NCI-H187 treated with DMSO at 0.1 percent for 48 hours (cell line): ENCODE data around the gene GNG8.

Experiments used
- DNase-seq: peaks from one replicate; lab custom pipeline; 2025; lab: John Stamatoyannopoulos, UW

The GNG8 gene

GRCh38 chr19:46602392-46603194 lies 33.4 kb downstream of the GNG8 start:
- DNase-seq: no peak

DNA sequence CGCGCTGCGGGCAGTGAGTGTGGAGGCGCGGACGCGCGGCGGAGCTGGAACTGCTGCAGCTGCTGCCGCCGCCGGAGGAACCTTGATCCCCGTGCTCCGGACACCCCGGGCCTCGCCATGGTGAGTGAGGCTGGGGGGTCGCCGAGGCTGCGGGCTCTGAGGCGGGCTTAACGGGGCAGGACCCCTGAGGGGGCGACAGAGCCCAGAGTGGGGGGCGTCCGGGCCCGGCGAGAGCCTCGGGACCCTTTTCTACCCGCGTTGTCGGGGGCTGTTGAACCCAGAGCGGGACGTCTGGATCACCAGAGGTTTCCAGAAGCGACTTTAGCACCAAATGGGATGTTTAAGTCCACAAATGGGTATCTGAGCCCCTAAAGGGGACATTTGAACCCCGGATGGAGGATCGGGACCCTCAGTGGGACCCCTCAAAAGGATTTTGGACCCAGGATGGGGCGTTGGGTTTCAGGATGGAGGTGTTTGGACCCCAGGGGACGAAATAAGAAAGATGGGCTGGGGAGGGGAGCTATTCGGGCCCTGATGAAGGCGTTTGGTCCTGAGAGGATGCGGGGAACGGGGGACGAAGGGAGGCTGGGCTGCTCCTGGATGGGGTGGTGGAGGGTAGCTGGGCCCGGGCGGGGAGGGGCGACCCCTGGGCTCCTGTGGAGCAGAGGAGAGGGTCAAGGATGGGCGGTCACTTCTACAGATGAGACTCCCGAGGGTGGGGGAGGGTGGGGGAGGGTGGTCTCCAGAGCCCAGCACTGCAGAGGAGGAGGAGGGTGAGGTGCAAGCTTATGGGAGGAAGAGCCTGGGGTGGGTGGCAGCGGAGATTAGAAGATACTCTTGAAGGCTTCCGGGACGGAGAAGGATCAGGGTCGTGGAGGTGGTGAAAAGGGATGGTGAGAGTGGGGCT lies 34.4 kb downstream of the GNG8 start, which contains the start of gene CALM3:
Gene CALM3, plus strand, starts transcription at position 13 of the 907 bp plus-strand sequence. Its CDS starts 105 bp downstream, at position 118.
- DNase-seq: no peak

- peak; percentile 96 for DNase-seq
Observed at GRCh38 chr19:46600384-46601317, 35.4 kb downstream of the GNG8 start.

- DNase-seq: no peak
Observed at GRCh38 chr19:46599716-46600373, 36.2 kb downstream of the GNG8 start.

DNA sequence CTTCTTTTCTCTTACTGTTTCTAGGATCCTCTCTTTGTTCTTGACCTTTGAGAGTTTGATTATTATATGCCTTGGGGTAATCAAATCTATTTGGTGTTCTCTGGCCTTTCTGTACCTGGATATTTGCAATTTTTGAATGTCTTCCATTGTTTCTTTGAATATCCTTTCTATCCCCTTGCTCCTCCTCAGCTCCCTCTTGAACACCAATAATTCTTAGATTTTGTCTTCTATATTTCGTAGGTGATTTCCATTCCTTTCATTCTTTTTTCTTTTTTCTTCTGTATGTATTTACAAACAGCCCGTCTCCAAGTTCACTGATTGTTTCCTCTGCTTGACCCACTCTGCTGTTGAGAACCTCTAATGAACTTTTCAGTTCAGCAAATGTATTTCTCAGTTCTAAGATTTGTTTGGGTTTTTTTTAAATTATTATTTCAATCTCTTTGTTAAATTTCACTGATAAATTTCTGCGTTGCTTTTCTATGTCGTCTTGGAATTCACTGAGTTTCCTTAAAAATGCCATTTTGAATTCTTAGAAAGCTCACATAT lies 37.6 kb downstream of the GNG8 start:
- no peak for DNase-seq

GRCh38 chr19:46596008-46596407 lies 40.0 kb downstream of the GNG8 start:
- no peak for DNase-seq

DNA sequence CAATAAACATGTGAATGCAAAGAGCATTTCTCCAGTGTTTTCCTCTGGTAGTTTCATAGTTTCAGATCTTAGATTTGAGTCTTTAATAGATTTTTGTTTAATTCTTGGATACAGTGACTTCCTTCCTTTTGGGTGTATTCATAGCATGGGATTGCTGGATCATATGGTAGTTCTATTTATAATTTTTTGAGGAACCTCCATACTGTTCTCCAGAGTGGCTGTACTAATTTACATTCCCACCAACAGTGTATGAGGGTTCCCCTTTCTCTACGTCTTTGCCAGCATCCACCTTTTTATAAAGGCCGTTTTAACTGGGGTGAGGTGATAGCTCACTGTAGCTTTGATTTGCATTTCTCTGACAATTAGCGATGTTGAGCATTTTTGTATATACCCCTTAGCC lies 44.1 kb downstream of the GNG8 start:
- DNase-seq: no peak

DNA sequence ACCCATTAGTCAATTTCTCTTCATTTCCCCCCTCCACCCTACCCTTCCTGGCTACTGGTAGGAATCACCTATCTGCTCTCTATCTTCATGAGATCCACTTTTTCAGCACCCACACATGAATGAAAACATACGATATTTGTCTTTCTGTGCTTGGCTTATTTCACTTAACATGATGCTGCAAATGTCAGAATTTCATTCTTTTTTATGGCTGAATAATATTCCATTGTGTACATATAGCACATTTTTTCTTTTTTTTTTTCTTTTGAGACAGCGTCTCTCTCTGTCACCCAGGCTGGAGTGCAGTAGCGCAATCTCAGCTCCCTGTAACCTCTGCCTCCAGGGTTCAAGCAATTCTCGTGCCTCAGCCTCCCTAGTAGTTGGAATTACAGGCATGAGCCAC lies 44.7 kb downstream of the GNG8 start:
- DNase-seq: no peak

GRCh38 chr19:46587861-46588260 lies 48.1 kb downstream of the GNG8 start:
- no peak for DNase-seq

- no peak for DNase-seq
Observed at GRCh38 chr19:46586294-46586693, 49.7 kb downstream of the GNG8 start.

DNA sequence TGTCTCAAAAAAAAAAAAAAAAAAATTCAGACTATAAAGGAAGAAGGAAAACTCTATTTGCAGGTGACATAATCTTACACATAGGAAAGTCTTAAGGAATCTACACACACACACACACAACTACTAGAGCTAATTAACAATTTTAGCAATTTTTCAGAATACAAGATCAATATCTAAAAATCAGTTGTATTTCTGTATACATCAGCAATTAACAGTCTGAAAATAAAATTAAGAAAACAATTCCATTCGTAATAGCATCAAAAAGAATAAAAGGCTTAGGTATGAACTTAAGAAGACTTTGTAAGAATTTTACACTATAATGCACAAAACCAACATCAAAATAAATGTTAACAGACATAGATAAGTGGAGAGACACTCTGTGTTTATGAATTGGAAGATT lies 50.5 kb downstream of the GNG8 start:
- DNase-seq: no peak
